NCI-H2107 (cell line): Measurements from ENCODE around the gene RASD1.

Experiments used
- DNase-seq: peaks from one replicate; lab custom pipeline; 2025; lab: John Stamatoyannopoulos, UW

The RASD1 gene

GRCh38 chr17:17527534-17527933 is 31.3 kb upstream of the RASD1 start:
- DNase-seq = no peak

DNA sequence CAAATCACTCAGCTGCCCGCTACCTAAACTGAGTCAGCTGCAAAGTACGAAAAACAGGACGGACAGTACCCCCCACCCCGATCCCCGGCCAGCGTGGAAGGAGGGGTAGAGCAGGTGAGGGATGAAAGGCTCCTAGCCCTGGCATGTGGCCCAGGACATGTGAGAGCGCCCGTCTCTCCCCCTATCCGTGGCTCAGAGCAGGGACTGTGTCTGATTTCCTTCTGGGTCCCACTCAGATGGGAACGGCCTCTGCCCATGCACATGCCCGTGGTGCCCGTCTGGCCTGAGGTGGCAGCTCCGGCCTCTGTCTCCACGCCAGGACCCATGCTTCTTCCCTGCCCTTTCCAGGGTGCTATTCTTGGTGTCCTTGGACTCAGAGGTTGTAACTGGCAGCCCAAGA is 30.2 kb upstream of the RASD1 start:
- DNase-seq = no peak

DNA sequence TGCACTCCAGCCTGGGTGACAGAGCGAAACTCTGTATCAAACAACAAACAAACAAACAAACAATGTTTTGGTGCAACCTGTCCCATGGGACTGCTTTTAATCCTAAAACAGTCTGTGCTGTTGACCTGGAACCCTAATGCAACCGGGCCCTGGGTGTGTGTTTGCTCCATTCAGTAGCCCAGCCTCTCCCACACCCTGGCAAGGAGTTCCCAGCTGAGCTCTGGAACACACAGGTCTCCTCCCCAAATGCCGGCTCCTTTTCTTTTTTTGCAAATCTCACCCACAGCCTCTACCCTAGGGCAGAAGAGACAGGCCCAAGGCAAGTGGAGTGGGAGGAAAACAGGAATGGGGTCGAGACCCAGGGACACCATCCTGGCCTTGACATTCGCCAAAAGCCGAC is 29.8 kb upstream of the RASD1 start:
- no peak for DNase-seq

DNA sequence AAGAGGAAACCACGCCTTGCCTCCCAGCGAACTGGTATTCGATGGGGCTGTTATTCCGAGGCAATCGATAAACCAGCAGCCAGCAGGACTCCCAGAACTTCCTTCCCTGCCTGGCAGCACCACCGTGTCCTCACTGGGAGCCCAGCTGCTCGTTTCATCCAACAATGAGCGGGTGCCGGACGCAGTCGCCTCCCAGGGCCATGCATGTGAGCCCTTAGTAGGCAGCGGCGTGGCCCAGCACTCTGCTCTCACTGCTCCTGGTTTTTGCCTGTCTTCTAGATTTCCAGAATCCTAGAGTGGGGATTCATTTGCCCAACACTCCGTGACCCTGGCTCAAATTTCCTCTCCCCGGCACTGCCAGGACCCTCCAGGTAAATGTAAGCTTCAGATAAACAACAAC is 29.1 kb upstream of the RASD1 start:
- DNase-seq = no peak

DNA sequence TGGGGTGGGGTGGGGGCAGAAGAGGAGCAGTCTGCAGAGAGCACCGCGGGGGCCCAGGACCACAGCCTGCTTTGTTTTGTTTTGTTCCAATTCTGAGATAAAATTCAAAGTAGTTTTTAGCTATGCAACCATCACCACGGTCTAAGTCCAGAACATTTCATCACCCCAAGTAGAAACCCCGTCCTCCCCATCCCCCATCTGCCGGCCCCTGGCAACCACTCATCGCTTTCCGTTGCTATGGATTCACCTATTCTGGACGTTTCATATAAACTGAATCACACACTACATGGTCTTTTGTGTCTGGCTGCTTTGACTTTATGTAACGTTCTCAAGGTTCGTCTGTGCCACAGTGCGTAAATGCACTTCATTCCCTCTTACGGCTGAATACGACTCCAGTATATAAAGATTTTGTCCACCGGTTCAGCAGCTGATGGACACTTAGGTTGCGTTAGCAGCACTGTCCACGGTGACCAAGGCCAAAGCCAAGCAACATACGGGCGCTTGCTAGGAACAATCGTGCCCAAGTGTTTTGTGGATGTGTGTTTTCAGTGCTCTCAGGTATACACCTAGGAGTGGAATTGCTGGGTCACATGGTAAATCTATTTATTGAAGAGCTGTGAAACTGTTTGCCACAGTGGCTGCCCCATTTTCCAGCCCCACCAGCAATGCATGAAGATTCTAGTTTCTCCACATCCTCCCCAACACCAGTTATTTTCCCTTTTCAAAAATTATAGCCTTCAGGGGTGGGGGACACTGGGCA is 27.7 kb upstream of the RASD1 start:
- DNase-seq = no peak

DNA sequence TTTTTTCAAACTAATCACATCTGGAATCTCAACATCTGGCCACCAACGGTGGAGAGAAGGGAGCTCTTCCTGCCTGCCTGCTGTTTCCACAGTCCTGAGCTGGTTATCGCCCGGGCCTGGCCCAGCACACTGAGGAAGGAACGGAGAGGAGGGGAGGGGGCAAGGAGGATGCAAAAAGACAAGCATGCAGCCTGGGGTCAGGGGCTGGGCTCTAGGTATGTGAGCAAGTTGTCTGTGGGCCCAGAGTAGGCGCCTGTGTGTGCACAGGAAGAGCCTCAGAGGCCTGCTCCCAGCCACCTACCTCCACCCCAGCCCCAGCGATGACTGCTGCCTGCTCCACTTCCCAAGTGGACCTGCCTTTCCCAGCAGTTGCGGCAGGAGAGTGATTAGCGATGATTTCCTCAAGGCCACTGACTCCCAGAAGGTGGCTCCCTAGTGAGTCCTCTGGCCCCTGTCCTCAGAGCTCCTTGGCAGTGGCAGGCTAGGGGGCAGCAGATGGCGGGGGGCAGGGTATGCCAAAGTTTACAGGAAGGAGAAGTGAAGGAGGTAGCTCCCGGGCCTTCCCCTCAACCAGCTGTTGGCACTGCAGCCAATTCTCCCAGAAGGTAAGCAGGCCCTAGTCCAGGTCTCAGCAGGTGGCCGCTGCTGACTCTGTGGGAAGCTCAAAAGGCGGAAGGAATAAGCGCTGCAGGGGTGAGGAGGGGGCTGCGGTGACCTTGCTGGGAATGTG is 27.0 kb upstream of the RASD1 start:
- DNase-seq = no peak

DNA sequence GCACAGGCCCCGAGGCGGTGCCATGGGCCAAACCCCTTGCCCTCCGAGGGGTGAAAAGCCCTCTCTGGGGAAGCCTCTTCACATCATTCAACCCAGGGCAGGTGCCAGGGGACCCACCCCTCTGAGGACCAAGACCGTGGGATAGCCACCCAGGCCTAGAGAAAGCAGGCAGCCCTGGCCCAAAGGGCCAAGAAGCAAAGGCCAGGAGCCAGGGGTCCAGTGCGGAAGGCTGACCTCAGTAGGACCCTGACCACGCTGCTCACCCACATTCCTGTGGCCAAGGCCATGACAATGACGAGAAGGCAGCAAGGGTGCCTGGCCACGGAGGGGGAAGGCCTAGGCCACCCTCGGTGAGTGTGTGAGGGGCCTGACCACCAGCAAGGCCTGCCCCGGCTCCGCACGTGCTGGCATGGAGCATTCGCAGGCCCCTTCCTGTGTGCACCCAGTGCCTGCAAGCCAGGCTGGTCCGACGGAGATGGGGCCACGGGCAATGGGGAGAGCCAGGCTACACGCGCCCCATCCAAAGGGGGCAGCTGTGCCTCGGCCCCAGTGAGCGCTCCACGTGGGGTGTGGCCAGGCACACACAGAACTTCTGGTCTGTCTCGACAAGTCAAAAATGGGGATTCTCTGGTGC is 24.5 kb upstream of the RASD1 start:
- DNase-seq = no peak

GRCh38 chr17:17519886-17520285 is 23.7 kb upstream of the RASD1 start:
- no peak for DNase-seq

DNA sequence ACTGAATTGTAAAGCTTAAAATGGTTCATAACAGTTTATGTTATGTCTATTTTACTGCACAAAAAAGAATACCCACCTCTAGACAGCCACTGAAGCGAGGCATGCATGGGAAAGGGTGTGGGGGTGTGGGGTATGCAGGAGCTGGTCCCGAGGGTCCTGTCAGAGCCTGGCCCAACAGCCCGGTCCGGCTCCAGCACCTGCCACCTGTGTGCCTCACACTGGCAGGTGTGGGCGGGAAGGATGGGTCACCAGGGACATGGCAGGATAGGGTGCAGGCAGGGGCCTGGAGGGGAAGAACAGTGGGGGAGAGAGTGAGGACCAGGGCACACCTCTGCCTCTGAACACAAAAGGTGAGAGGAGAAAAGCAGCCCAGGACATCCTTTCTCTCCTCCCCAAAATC is 22.8 kb upstream of the RASD1 start:
- no peak for DNase-seq

- no peak for DNase-seq
These were observed 21.8 kb upstream of the RASD1 start for GRCh38 chr17:17518014-17518413.

GRCh38 chr17:17516941-17517720 is 20.9 kb upstream of the RASD1 start:
- no peak for DNase-seq

GRCh38 chr17:17515934-17516930 is 20.0 kb upstream of the RASD1 start:
- DNase-seq = no peak

DNA sequence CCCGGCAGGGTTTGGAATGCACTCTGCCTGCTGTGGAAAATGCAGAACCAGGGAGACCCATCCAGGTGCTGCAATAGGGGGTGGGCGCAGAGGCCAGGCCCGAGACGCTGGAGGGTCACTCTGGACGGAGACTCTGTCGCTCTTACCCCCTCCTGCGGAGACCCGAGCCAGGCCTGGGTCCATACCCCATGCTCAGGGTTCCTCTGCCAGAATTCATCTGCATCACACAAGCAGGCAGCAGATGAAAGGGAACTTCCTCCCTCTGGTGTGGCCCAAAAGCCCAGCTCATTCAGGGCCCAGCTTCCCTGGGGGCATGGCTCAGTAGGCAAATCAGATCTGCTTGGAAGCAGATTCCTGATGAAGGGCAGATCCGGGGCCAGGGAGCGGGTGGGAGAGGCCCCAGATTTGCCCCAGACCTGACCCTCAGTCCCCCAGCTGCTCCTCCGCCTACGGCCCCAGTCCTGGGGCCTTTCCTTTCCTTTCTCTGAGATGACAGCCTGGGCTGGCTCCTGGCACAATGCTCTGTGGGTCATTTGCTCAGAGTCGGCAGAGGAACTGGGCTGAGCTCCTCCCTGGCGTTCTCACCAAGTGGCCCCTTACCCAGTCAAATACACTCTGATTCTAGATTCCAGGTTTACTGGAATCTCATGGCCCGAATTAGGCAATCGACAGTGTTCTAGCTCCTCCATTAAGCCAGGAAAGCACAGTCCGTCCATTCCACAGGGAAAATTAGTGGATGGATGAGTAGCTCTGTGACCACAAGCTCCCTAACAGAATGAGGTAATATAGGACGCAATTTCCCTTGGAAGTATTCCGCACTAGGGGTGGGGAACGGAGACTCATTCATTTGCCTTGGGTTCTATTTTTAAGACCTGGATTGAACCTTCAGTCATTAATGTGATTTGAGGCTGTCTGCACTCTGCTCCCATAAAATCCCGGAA is 19.1 kb upstream of the RASD1 start:
- no peak for DNase-seq

DNA sequence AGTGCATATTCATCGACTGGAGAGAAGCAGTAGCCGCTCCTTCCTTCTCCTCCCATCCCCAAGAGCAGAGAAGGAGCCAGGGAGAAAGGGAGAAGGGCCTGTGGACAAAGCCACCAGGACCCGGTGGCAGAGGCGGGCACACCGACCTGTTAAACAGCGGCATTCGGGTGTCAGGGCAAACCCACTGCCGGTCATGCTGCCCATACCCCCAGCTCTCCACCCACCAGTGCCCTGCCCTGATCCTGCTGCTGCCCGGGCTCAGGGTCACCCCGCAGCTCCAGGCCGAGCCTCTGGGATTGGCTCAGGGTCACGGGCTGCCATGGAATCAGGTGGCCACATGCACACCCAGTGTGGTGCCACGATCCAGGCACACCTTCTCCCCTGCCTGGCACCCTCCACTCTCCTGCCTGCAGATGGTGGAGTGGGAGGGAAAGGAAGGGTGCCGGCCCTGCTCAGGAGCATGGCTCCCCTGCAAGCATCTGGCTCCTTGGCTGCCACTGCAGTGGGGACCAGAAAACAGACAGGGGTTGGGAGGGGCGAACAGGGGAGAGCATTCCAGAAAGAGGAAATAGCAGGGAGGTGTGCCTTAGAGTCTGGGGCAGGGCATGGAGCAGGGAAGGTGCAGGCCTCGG is 18.3 kb upstream of the RASD1 start:
- DNase-seq = no peak

DNA sequence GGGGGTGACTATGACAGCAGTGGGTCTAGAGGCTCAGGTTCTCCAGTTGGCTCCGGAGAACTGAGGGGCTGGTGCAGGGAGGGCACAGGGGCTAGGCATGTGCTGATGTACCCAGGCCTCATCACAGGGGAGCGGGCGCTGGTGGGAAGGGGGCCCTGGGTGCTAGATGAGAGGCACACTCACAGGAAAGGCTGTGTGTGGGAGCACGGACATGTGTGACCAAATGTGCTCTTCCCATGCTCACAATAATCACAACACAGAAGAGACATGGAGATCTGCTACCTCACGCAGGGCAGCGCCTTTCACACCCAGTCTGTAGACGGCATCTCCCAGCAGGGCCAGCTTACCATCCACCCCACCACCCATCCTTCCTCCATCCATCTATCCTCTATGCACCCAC is 17.4 kb upstream of the RASD1 start:
- DNase-seq = no peak

GRCh38 chr17:17512866-17513265 is 16.7 kb upstream of the RASD1 start:
- DNase-seq = no peak

GRCh38 chr17:17511881-17512858 is 16.0 kb upstream of the RASD1 start:
- no peak for DNase-seq

GRCh38 chr17:17511293-17511741 is 15.1 kb upstream of the RASD1 start:
- DNase-seq = no peak
